OCI-LY7 (cell line): ENCODE measurements around the gene GPRC5D. TPM values are rescaled to one million over a fixed set of nuclear protein-coding genes. Genes with fewer than 3 reads are reported as not detected.

ENCODE experiments used
- BruUV-seq: library from RNA; stranded (reverse); fragments of 400-500 nt; replicated peaks from 2 replicates; lab custom pipeline; 2021; lab: Mats Ljungman, UMichigan
- CTCF ChIA-PET: fragments of 300-600 bp; sonication (Branson Sonifier 250); formaldehyde crosslinking; loops from one replicate; lab custom pipeline; 2022; ENCODE audit warnings: antibody characterized with exemption; ENCODE audit not compliant: unreplicated experiment; lab: Charles Lee
- POLR2A ChIA-PET: fragments of 300-600 bp; sonication (Branson Sonifier 250); formaldehyde crosslinking; loops from one replicate; lab custom pipeline; 2022; ENCODE audit warnings: antibody characterized with exemption; lab: Charles Lee
- DNase-seq: peaks from one replicate; pipeline ENCODE4 v3.0.0-alpha.2; 2015; ENCODE audit warnings: low spot score
- H2AFZ ChIP-seq: fragments of 200-600 bp; sonication (generic), shearing (Covaris generic); 2 replicates; pipeline ENCODE4 v1.6.1; 2014; ENCODE audit warnings: mild to moderate bottlenecking, antibody characterized with exemption, low read length, moderate library complexity
- H3K27ac ChIP-seq: fragments of 200-600 bp; sonication (generic); 2 replicates; pipeline ENCODE4 v1.5.1; 2014; ENCODE audit warnings: mixed run types, low read depth, mild to moderate bottlenecking, moderate library complexity, low read length, inconsistent platforms; ENCODE audit not compliant: poor library complexity, severe bottlenecking
- H3K36me3 ChIP-seq: fragments of 200-600 bp; sonication (generic); 2 replicates; pipeline ENCODE4 v1.6.1; 2014; ENCODE audit warnings: mild to moderate bottlenecking, antibody characterized with exemption, low read length, moderate library complexity, mixed read lengths; ENCODE audit not compliant: insufficient read depth
- H3K4me1 ChIP-seq: fragments of 200-600 bp; sonication (generic); 2 replicates; pipeline ENCODE4 v1.5.1; 2014; ENCODE audit warnings: mild to moderate bottlenecking, low read length; ENCODE audit not compliant: insufficient read depth, poor library complexity, severe bottlenecking
- H3K4me2 ChIP-seq: fragments of 200-600 bp; sonication (generic); 2 replicates; pipeline ENCODE4 v1.6.1; 2014; ENCODE audit warnings: mild to moderate bottlenecking, low read length
- H3K4me3 ChIP-seq: fragments of 200-600 bp; sonication (generic); 2 replicates; pipeline ENCODE4 v1.5.1; 2014; ENCODE audit warnings: mild to moderate bottlenecking, low read depth, low read length; ENCODE audit not compliant: poor library complexity, severe bottlenecking
- H3K79me2 ChIP-seq: fragments of 200-600 bp; sonication (generic); 2 replicates; pipeline ENCODE4 v1.6.1; 2016; ENCODE audit warnings: low read depth, mild to moderate bottlenecking, low read length, moderate library complexity, mixed read lengths; ENCODE audit not compliant: insufficient read depth
- H3K9me2 ChIP-seq: fragments of 200-600 bp; sonication (generic); 2 replicates; pipeline ENCODE4 v1.6.1; 2016; ENCODE audit warnings: mild to moderate bottlenecking, low read length, mixed read lengths; ENCODE audit not compliant: insufficient read depth
- H3K9me3 ChIP-seq: fragments of 200-600 bp; sonication (generic); 2 replicates; pipeline ENCODE4 v1.6.1; 2014; ENCODE audit warnings: mild to moderate bottlenecking, mixed run types, low read length, mixed read lengths
- H4K20me1 ChIP-seq: fragments of 200-600 bp; sonication (generic); 2 replicates; pipeline ENCODE4 v1.6.1; 2014; ENCODE audit warnings: mild to moderate bottlenecking, antibody characterized with exemption, low read length, moderate library complexity, mixed read lengths; ENCODE audit not compliant: insufficient read depth
- EZH2phosphoT487 ChIP-seq: fragments of 200-600 bp; sonication (generic); IDR thresholded peaks from 2 replicates; pipeline ENCODE4 v1.6.1; 2018; ENCODE audit warnings: low read depth, borderline replicate concordance, mild to moderate bottlenecking, mixed run types, antibody characterized with exemption, low read length, moderate library complexity, mixed read lengths
- intact Hi-C: fragments of 100-400 bp; cut with micrococcal nuclease; formaldehyde crosslinking; loops from one replicate; pipeline ENCODE4 v1.10.0; 2022; ENCODE audit not compliant: unreplicated experiment
- total RNA-seq, 2 experiments: library from RNA; depleted of rRNA in 1 of 2; stranded (reverse); fragments of >200 nt in 1 of 2; shearing (Covaris generic) in 1 of 2; gene quantifications; 2 replicates each; pipeline ENCODE4 v1.2.3, GENCODE V29; 2014 to 2022
- TF ChIP-seq, protein P1 (sequence below): fragments of 200-600 bp; sonication (generic); conservative IDR thresholded peaks from 2 replicates; pipeline ENCODE4 v1.5.1; 2014; ENCODE audit warnings: mild to moderate bottlenecking, antibody characterized with exemption, low read length, moderate library complexity, mixed read lengths

Gene GPRC5D
- total RNA-seq, 2 experiments from 2014 or later, result not detected

DNA sequence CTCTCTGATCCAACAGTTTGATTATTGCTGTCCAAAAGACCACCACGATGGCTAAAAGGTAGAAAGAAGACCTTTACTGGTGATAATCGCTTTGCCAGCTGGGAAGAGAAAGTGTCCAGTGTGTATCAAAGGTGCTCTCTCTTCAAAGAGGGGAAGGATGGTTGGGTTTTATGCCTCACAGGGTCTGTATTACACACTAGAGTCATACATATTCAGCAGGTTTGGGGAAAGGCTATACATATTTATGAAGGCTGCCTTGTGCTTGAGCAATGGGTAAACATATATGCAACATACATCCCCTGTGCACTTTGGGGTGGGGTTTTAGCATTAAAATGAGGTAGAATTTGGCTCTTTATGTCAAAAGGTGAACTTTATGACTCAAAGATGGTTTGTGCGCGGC lies 18.2 kb downstream of the GPRC5D start:
- no peak overlapping the region for H2AFZ ChIP-seq
- BruUV-seq, result no TSS peak
- no peak overlapping the region for H3K27ac ChIP-seq
- no peak overlapping the region for H3K4me3 ChIP-seq
- ChIA-PET CTCF (no interaction called here), POLR2A (interaction anchor here (0.7 kb wide), 1 partner anchor 13 kb away, joined by 4 read pairs; no protein-coding TSS in a partner anchor)
- H3K9me3 ChIP-seq, result no peaks in the 10 kb centered on the region
- intact Hi-C loops, result no loop called here
- H4K20me1 ChIP-seq, result no peaks in the 10 kb centered on the region
- no peaks in the 10 kb centered on the region for H3K79me2 ChIP-seq
- no peak overlapping the region for H3K4me2 ChIP-seq
- no peaks in the 10 kb centered on the region for H3K36me3 ChIP-seq
- DNase-seq, result no peak
- H3K9me2 ChIP-seq, result no peaks in the 10 kb centered on the region
- TF ChIP-seq, protein P1, sequence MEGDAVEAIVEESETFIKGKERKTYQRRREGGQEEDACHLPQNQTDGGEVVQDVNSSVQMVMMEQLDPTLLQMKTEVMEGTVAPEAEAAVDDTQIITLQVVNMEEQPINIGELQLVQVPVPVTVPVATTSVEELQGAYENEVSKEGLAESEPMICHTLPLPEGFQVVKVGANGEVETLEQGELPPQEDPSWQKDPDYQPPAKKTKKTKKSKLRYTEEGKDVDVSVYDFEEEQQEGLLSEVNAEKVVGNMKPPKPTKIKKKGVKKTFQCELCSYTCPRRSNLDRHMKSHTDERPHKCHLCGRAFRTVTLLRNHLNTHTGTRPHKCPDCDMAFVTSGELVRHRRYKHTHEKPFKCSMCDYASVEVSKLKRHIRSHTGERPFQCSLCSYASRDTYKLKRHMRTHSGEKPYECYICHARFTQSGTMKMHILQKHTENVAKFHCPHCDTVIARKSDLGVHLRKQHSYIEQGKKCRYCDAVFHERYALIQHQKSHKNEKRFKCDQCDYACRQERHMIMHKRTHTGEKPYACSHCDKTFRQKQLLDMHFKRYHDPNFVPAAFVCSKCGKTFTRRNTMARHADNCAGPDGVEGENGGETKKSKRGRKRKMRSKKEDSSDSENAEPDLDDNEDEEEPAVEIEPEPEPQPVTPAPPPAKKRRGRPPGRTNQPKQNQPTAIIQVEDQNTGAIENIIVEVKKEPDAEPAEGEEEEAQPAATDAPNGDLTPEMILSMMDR, result no peak
- no peak for TF ChIP-seq EZH2phosphoT487
- no peaks in the 10 kb centered on the region for H3K4me1 ChIP-seq

DNA sequence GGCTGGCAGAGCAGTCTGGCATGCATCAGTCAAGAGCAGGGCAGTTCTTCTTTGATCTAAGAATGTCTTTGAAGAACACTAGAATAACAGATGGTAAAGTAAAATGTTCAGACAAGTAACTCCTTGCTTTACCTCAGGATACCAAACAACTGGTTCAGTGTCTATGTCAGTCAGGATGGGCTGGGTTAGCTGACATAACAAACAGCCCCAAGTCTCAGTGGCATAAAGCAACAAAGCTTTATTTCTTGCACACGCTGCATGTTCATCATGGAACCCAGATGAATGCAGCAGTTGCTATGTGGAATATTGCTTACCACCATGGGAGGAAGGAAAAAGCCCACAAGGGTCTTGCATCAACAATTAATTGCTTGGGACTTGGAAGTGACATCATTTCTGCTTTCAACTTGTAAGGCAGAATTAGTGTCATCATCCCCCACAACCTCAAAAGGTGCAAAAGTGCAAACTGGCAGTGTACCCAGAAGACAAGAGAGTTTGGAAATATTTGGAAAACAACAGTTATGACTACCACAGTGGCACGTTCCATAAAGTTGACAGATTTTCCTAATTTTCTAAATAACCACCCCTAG lies 21.2 kb downstream of the GPRC5D start:
- Histone ChIP-seq H3K36me3 (no peaks in the 10 kb centered on the region), H4K20me1 (no peaks in the 10 kb centered on the region), H3K4me2 (no peak overlapping the region), H3K9me3 (no peaks in the 10 kb centered on the region), H3K27ac (no peak overlapping the region), H3K79me2 (no peaks in the 10 kb centered on the region), H3K9me2 (no peaks in the 10 kb centered on the region), H2AFZ (no peak overlapping the region), H3K4me3 (no peak overlapping the region), H3K4me1 (no peaks in the 10 kb centered on the region)
- BruUV-seq, result no TSS peak
- CTCF ChIA-PET, result no interaction called here
- no peak for DNase-seq
- intact Hi-C loops, result no loop called here
- POLR2A ChIA-PET, result interaction anchor here (1.1 kb wide), 1 partner anchor 83 kb away, joined by 3 read pairs; no protein-coding TSS in a partner anchor
- TF ChIP-seq EZH2phosphoT487, result no peak
- TF ChIP-seq, protein P1, result no peak

DNA sequence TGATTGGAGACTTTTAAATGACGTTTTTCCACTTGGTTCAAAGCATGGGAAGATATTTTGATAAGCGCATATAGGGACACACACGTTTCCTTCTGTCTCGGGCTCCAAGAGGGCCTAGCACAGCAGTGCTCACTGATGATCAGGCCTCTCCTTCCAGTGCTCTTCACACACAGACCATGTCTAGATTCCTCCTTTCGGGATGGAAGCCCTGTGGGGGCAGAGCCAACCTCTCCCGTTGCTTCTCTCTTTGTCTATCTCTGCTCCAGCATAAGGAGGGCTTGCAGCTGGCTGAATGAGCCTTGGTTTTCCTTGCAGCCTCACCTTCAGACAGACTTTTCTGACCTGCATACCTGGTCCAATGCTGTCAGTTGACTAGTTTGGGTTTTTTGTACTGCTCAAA lies 22.3 kb downstream of the GPRC5D start:
- Histone ChIP-seq H3K4me3 (no peak overlapping the region), H3K9me3 (no peaks in the 10 kb centered on the region), H3K9me2 (no peaks in the 10 kb centered on the region), H3K4me1 (no peaks in the 10 kb centered on the region), H4K20me1 (no peaks in the 10 kb centered on the region), H3K4me2 (no peak overlapping the region), H2AFZ (no peak overlapping the region), H3K36me3 (no peaks in the 10 kb centered on the region), H3K27ac (no peak overlapping the region), H3K79me2 (no peaks in the 10 kb centered on the region)
- POLR2A ChIA-PET, result interaction anchor here (1.1 kb wide), 1 partner anchor 82 kb away, joined by 3 read pairs; no protein-coding TSS in a partner anchor
- DNase-seq, result no peak
- TF ChIP-seq, protein P1, result no peak
- TF ChIP-seq EZH2phosphoT487, result no peak
- BruUV-seq, result no TSS peak
- intact Hi-C loops, result no loop called here
- CTCF ChIA-PET, result no interaction called here
